GM21381 (cell line): Measurements from ENCODE around the gene BCL2.

Source experiments
- ATAC-seq: cut with Tn5 transposase; IDR thresholded peaks from one replicate; pipeline ENCODE4 v1.9.1; 2021; ENCODE audit warnings: mild to moderate bottlenecking, moderate library complexity; ENCODE audit not compliant: unreplicated experiment

The BCL2 gene

DNA sequence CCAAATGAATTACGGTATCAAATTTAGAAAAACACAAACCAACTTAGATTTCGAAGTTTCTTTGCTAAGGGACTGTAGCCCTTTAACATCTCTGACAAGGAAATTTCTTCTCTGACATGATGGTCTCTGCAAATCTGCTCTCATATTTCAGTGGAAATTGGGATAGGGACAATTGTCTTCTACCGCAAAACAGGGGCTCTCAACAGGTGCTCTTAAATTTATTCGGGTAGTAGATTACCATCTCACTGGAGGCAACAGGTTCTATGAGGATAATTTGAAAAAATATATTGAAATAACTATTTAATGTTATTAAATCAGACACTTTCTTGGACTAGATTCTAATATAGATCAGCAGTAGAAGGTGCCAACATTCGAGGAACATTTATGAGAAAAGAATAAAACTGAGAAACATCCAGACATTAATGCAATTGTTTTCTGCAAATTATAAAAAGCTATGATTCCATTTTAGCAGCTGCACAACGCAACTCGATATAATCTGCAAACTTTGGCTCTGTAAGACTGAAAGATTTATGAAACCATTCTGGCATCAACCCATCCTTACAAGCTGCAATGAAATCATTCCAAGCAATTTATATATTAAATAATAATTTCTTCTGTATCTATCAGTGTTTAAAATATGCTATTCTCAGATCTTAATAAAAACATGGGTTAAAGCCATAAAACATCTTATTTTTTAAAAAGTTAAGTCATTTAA, 10.0 kb upstream of the BCL2 start:
- no peak for ATAC-seq

- no peak for ATAC-seq
Measured at GRCh38 chr18:63326011-63326410, 6.4 kb upstream of the BCL2 start.

DNA sequence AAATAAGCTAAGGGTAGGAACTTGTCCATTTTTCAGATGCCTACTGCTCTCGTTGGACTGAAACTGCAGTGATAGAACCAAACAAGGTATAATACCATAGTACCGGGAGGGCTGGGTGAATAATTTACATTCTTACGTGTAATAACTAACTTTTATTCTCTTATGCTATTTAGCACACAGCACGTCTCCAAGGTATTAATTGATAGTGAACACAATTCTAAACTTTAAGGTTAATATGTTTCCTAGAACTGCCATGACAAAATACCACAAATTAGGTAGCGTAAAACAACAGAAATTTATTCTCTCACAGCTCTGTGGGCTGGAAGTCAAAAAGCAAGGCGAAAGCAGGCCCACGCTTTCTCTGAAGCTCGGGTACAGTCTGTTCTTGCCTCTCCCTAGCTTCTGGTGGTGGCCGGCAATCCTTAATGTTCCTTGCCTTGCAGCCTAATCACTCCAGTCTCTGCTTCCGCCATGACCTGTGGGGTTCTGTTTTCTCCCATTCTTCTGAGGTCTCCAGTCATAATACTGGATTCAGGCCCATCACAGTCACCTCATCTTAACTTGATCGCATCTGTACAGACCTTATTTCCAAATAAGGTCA, 5.6 kb upstream of the BCL2 start:
- ATAC-seq, result no peak

GRCh38 chr18:63322908-63323634, 3.5 kb upstream of the BCL2 start:
- no peak for ATAC-seq

DNA sequence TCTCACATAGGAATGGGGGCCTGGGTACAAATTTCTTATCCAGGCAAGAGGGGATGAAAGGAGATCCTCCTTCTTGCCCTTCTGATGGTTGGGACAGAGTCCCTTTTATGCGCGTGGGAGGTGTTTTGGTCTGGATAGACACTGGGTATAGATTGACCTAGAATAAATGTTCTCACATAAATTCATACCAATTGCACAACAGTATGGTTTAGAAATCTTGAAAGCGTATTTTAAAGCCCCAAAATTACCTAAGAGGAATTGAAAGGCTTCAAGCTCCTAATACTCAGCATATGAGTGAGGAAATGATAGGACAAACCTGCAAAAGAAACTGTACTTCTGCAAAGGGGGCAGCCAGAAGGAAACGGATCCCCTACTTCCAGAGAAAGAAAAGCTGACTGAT, 2.6 kb upstream of the BCL2 start:
- no peak for ATAC-seq

DNA sequence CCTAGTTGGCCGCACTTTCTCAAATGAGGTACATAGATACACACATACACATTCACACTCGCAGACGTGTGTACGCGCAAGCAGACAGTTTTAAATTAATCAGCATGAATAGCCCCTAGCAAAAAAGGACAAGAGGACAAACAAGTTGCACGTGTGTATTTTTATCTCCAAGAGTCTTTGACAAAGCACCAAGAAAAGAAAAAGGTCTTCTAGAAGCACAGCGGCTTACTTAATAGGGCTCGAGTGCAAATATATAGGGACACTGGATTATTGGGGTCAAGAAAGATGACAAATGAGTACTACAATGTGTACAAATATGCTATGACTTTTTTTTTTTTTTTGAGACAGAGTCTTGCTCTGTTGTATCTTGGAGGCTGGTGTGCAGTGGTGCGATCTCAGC, 1.7 kb upstream of the BCL2 start:
- ATAC-seq, result no peak

DNA sequence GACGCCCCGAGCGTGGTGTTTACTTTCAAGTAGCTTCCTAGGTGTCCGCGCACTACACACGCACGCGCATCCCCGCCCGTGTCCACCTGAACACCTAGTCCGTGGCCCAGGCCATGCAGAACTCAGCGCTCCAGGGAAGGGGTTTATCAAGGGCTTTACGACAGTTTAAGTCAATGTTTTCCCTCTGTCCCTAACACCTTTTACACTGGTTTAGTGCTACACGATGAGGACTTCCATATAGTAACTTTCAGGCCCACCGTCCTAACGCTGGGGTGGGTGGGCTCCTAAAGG, 1.4 kb upstream of the BCL2 start:
- ATAC-seq, result no peak

GRCh38 chr18:63320123-63320974, 780 bp upstream of the BCL2 start:
- peak; percentile 54 for ATAC-seq

- ATAC-seq, result no peak
Measured at GRCh38 chr18:63318889-63319382, 633 bp downstream of the BCL2 start.

GRCh38 chr18:63317982-63318888, 1.3 kb downstream of the BCL2 start:
- peak; percentile 46 for ATAC-seq

DNA sequence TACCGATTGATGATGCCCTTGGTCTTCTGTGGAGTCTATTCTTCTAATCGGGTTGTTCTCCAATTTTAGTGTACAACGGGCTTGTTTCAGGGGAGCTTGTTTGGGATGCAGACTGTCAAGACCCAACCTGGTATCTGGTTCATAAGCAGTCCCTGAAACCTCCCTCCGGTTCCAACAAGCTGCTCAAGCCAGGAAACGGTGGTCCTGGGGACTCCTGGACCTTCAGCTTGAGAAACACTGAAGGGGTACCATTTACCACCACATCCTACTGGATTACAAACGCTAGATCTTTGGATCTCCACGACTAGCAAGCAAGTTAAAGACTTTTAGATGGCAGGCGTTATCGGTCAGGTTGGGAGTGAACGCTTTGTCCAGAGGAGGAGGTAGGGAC, 2.0 kb downstream of the BCL2 start:
- ATAC-seq, result no peak

- no peak for ATAC-seq
Measured at GRCh38 chr18:63316612-63317555, 2.7 kb downstream of the BCL2 start.

DNA sequence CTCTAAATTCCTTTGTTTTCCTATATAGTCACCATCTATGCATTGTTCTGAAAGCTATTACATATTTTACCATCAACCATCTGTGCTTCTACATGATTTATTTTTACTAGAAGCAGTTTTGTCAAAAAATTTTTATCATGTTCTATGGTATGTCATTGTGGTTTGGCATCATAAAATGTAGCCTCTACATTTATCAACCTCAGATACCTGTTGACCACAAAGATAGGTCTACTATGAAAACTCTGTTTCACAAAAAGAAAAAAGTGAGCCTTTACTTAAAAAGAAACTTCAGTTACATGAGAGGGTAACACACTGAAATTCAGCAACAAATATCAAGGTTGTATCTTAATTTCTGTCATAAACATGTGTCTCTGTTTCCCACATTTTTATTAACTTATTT, 3.7 kb downstream of the BCL2 start:
- no peak for ATAC-seq

DNA sequence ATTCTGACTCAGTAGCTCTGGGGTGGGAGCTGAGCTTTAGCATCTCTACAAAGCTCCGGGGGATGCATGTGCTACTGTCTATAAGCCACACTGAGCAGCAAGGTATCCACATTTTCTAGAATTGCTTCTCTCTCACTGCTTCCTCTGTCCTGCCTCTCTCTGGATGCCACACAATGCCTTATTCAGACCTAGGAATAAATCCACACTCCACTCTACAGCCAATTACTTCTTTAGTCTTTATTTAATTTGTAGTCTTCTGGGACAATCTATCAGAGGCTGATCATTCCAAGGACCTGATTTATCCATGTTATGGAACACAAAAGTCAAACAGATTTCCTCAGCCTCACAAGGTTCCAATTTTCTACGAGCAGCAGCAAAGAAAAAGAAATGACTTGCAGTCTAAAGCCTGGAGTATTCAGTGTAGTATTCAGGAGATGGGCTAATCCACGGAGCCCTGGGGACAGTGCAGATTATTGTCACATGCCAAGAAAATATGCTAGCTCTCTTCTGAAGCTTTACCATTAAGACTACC, 4.4 kb downstream of the BCL2 start:
- no peak for ATAC-seq

- no peak for ATAC-seq
Measured at GRCh38 chr18:63314062-63314790, 5.3 kb downstream of the BCL2 start.

DNA sequence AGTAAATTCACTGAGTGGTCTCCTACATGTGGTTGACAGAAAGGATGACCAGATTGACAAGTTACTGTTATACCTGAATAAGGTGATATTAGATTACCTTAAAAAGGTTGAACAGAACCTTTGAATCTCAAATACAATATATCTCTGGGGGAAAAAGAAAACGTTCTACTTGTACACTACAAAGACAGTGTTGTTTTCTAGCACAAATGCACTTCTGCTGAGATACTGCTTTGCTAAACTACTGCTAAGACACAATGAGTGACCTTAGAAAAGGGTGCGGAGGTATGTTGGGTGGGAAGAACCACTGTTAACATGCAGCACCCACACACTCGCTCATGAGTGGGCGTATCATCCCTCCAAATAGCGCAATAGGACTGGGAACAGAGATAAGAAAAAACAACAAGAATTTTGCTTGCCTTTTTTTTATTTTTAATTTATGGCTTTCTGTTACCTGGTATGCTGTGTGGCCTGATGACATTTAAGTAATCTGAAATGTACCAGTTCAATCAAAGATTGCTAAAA, 6.1 kb downstream of the BCL2 start:
- no peak for ATAC-seq

GRCh38 chr18:63312737-63313395, 6.7 kb downstream of the BCL2 start:
- no peak for ATAC-seq

- ATAC-seq, result peak; percentile 4
Measured at GRCh38 chr18:63312019-63312409, 7.6 kb downstream of the BCL2 start.
